Measurements from ENCODE around the gene TRPV3. TPM values are rescaled to one million over a fixed set of nuclear protein-coding genes. Genes with fewer than 3 reads are reported as not detected.
"Not testable (repeated sequence)": the region's sequence is repeated elsewhere in the genome, so short reads cannot be mapped to it uniquely, and the experiment has no call there.

Gene TRPV3
- total RNA-seq, 1 donor from 2014 or later: 0.16 TPM

GRCh38 chr17:3526971-3527370 is 30.6 kb downstream of the TRPV3 start:
- H3K79me2 ChIP-seq (ENCODE audit: insufficient read depth, low read length): no peaks in the 10 kb centered on the region
- FAIRE-seq (no peak), DNase-seq (ENCODE audit: low read depth) (no peak)
- H3K27me3 ChIP-seq (ENCODE audit: insufficient read depth, low read length): no peaks in the 10 kb centered on the region
- H3K9ac ChIP-seq (ENCODE audit: low read length): no peak overlapping the region
- TF ChIP-seq, protein P1, sequence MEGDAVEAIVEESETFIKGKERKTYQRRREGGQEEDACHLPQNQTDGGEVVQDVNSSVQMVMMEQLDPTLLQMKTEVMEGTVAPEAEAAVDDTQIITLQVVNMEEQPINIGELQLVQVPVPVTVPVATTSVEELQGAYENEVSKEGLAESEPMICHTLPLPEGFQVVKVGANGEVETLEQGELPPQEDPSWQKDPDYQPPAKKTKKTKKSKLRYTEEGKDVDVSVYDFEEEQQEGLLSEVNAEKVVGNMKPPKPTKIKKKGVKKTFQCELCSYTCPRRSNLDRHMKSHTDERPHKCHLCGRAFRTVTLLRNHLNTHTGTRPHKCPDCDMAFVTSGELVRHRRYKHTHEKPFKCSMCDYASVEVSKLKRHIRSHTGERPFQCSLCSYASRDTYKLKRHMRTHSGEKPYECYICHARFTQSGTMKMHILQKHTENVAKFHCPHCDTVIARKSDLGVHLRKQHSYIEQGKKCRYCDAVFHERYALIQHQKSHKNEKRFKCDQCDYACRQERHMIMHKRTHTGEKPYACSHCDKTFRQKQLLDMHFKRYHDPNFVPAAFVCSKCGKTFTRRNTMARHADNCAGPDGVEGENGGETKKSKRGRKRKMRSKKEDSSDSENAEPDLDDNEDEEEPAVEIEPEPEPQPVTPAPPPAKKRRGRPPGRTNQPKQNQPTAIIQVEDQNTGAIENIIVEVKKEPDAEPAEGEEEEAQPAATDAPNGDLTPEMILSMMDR (IDR thresholded peaks at IDR 0.05; ENCODE audit: insufficient read depth, low read depth, low read length): no peak
- no peak for TF ChIP-seq EZH2 (IDR thresholded peaks at IDR 0.05; ENCODE audit: insufficient read depth, low read length)
- H3K4me2 ChIP-seq (ENCODE audit: low read length): no peak overlapping the region
- H3K9me3 Mint-ChIP-seq (ENCODE audit: unreplicated experiment): no peaks in the 10 kb centered on the region
- H3K4me3 Mint-ChIP-seq (ENCODE audit: unreplicated experiment): no peak overlapping the region
- no peak overlapping the region for H3K27ac Mint-ChIP-seq (ENCODE audit: unreplicated experiment)
- no peak overlapping the region for H3K27ac ChIP-seq (ENCODE audit: low read depth, low read length)
- no peak overlapping the region for H2AFZ ChIP-seq (ENCODE audit: low read depth, low read length)
- H3K4me3 ChIP-seq (ENCODE audit: insufficient read depth, low read depth, low read length): no peak overlapping the region
- no peaks in the 10 kb centered on the region for H3K36me3 Mint-ChIP-seq (ENCODE audit: low read depth, unreplicated experiment)
- H3K4me1 Mint-ChIP-seq (ENCODE audit: low read depth, unreplicated experiment): no peaks in the 10 kb centered on the region
- peaks cover 2% of the 10 kb centered on the region for H3K27me3 Mint-ChIP-seq (ENCODE audit: low read depth, unreplicated experiment)
- H3K36me3 ChIP-seq (ENCODE audit: insufficient read depth, low read length): no peaks in the 10 kb centered on the region
- no peaks in the 10 kb centered on the region for H3K9me3 ChIP-seq (ENCODE audit: insufficient read depth, low read depth, low read length)
- no peaks in the 10 kb centered on the region for H4K20me1 ChIP-seq (ENCODE audit: insufficient read depth, low read length)
- H3K4me1 ChIP-seq (ENCODE audit: insufficient read depth, low read length): peaks cover 6% of the 10 kb centered on the region

DNA sequence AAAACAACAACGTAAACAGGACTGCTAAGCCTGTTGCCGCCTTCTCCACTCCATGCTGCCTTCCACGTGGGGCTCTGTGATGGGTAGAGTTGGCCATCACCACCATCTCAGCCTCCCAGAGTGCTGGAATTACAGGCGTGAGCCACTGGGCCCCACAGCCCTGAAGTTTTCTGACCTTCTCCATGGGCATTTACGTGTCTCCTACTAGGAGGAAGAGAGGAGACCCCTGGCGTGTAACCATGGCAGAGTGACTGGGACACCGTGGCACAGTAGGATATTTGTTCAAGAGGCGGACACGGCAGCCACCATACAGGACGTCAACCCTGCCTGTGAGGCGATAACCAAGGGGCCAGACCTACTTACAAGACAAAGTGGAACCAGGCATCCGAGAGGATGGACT is 31.1 kb downstream of the TRPV3 start:
- H3K4me3 ChIP-seq (ENCODE audit: insufficient read depth, low read depth, low read length): no peak overlapping the region
- no peaks in the 10 kb centered on the region for H4K20me1 ChIP-seq (ENCODE audit: insufficient read depth, low read length)
- no peaks in the 10 kb centered on the region for H3K79me2 ChIP-seq (ENCODE audit: insufficient read depth, low read length)
- no peak overlapping the region for H2AFZ ChIP-seq (ENCODE audit: low read depth, low read length)
- no peak overlapping the region for H3K9ac ChIP-seq (ENCODE audit: low read length)
- no peaks in the 10 kb centered on the region for H3K9me3 ChIP-seq (ENCODE audit: insufficient read depth, low read depth, low read length)
- no peaks in the 10 kb centered on the region for H3K27me3 ChIP-seq (ENCODE audit: insufficient read depth, low read length)
- FAIRE-seq (no peak), DNase-seq (ENCODE audit: low read depth) (no peak)
- H3K4me1 ChIP-seq (ENCODE audit: insufficient read depth, low read length): peaks cover 6% of the 10 kb centered on the region
- Mint-ChIP-seq H3K27me3 (ENCODE audit: low read depth, unreplicated experiment) (no peaks in the 10 kb centered on the region), H3K9me3 (ENCODE audit: unreplicated experiment) (no peaks in the 10 kb centered on the region), H3K4me1 (ENCODE audit: low read depth, unreplicated experiment) (no peaks in the 10 kb centered on the region), H3K27ac (ENCODE audit: unreplicated experiment) (no peak overlapping the region), H3K4me3 (ENCODE audit: unreplicated experiment) (no peak overlapping the region), H3K36me3 (ENCODE audit: low read depth, unreplicated experiment) (no peaks in the 10 kb centered on the region)
- H3K27ac ChIP-seq (ENCODE audit: low read depth, low read length): no peak overlapping the region
- H3K36me3 ChIP-seq (ENCODE audit: insufficient read depth, low read length): no peaks in the 10 kb centered on the region
- TF ChIP-seq, protein P1 (IDR thresholded peaks at IDR 0.05; ENCODE audit: insufficient read depth, low read depth, low read length): no peak
- TF ChIP-seq EZH2 (IDR thresholded peaks at IDR 0.05; ENCODE audit: insufficient read depth, low read length): no peak
- no peak overlapping the region for H3K4me2 ChIP-seq (ENCODE audit: low read length)

GRCh38 chr17:3524024-3524423 is 33.6 kb downstream of the TRPV3 start:
- Mint-ChIP-seq H3K4me1 (ENCODE audit: low read depth, unreplicated experiment) (no peaks in the 10 kb centered on the region), H3K36me3 (ENCODE audit: low read depth, unreplicated experiment) (no peaks in the 10 kb centered on the region), H3K27me3 (ENCODE audit: low read depth, unreplicated experiment) (peaks cover 3% of the 10 kb centered on the region), H3K4me3 (ENCODE audit: unreplicated experiment) (no peak overlapping the region), H3K9me3 (ENCODE audit: unreplicated experiment) (no peaks in the 10 kb centered on the region), H3K27ac (ENCODE audit: unreplicated experiment) (no peak overlapping the region)
- no peak overlapping the region for H2AFZ ChIP-seq (ENCODE audit: low read depth, low read length)
- DNase-seq (ENCODE audit: low read depth): no peak
- no peak for TF ChIP-seq EZH2 (IDR thresholded peaks at IDR 0.05; ENCODE audit: insufficient read depth, low read length)
- TF ChIP-seq, protein P1 (IDR thresholded peaks at IDR 0.05; ENCODE audit: insufficient read depth, low read depth, low read length): no peak
- H3K9me3 ChIP-seq (ENCODE audit: insufficient read depth, low read depth, low read length): no peaks in the 10 kb centered on the region
- H3K36me3 ChIP-seq (ENCODE audit: insufficient read depth, low read length): no peaks in the 10 kb centered on the region
- no peak overlapping the region for H3K9ac ChIP-seq (ENCODE audit: low read length)
- no peak overlapping the region for H3K27ac ChIP-seq (ENCODE audit: low read depth, low read length)
- H3K4me3 ChIP-seq (ENCODE audit: insufficient read depth, low read depth, low read length): no peak overlapping the region
- H3K27me3 ChIP-seq (ENCODE audit: insufficient read depth, low read length): no peaks in the 10 kb centered on the region
- FAIRE-seq: no peak
- H3K4me1 ChIP-seq (ENCODE audit: insufficient read depth, low read length): peaks cover 2% of the 10 kb centered on the region
- H4K20me1 ChIP-seq (ENCODE audit: insufficient read depth, low read length): no peaks in the 10 kb centered on the region
- no peaks in the 10 kb centered on the region for H3K79me2 ChIP-seq (ENCODE audit: insufficient read depth, low read length)
- no peak overlapping the region for H3K4me2 ChIP-seq (ENCODE audit: low read length)

DNA sequence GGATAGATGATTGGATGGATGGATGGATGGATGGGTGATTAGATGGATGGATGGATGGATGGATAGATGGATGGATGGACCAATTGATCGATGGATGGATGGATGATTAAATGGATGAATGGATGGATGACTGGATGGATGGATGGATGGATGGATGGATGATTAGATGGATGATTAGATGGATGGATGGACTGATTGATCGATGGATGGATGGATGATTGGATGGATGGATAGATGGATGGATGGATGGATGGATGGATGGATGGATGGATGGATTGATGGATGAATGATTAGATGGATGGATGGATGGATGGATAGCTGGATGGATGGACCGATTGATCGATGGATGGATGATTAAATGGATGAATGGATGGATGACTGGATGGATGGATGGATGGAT is 38.1 kb downstream of the TRPV3 start:
- not testable (repeated sequence) for H3K4me1 ChIP-seq (ENCODE audit: insufficient read depth, low read length); H4K20me1 ChIP-seq (ENCODE audit: insufficient read depth, low read length); H3K4me3 ChIP-seq (ENCODE audit: insufficient read depth, low read depth, low read length); DNase-seq (ENCODE audit: low read depth); H3K9me3 Mint-ChIP-seq (ENCODE audit: unreplicated experiment); H3K27me3 ChIP-seq (ENCODE audit: insufficient read depth, low read length); H3K4me3 Mint-ChIP-seq (ENCODE audit: unreplicated experiment); H3K27ac ChIP-seq (ENCODE audit: low read depth, low read length); H3K9me3 ChIP-seq (ENCODE audit: insufficient read depth, low read depth, low read length); H2AFZ ChIP-seq (ENCODE audit: low read depth, low read length); H3K4me2 ChIP-seq (ENCODE audit: low read length); H3K27ac Mint-ChIP-seq (ENCODE audit: unreplicated experiment); H3K79me2 ChIP-seq (ENCODE audit: insufficient read depth, low read length); H3K9ac ChIP-seq (ENCODE audit: low read length); H3K4me1 Mint-ChIP-seq (ENCODE audit: low read depth, unreplicated experiment); FAIRE-seq; H3K36me3 Mint-ChIP-seq (ENCODE audit: low read depth, unreplicated experiment); H3K36me3 ChIP-seq (ENCODE audit: insufficient read depth, low read length)
- H3K27me3 Mint-ChIP-seq (ENCODE audit: low read depth, unreplicated experiment): peaks cover 11% of the 10 kb centered on the region

Data from astrocyte (in vitro differentiated cells and primary cell).